ENCODE data around the gene RETREG1.
"Not testable (repeated sequence)": the region's sequence is repeated elsewhere in the genome, so short reads cannot be mapped to it uniquely, and the experiment has no call there.

RETREG1 gene

GRCh38 chr5:16615741-16616535 is 859 bp downstream of the RETREG1 start:
- DNase-seq = no peak

GRCh38 chr5:16612007-16612406 is 4.8 kb downstream of the RETREG1 start:
- no peak for DNase-seq

- not testable (repeated sequence) for DNase-seq
Measured at GRCh38 chr5:16610896-16611295, 5.9 kb downstream of the RETREG1 start.

GRCh38 chr5:16609412-16609811 is 7.4 kb downstream of the RETREG1 start:
- DNase-seq = no peak

GRCh38 chr5:16606628-16607027 is 10.2 kb downstream of the RETREG1 start:
- no peak for DNase-seq

- DNase-seq = no peak
Measured at GRCh38 chr5:16603701-16604100, 13.1 kb downstream of the RETREG1 start.

- DNase-seq = no peak
Measured at GRCh38 chr5:16603295-16603694, 13.5 kb downstream of the RETREG1 start.

GRCh38 chr5:16602182-16602581 is 14.6 kb downstream of the RETREG1 start:
- no peak for DNase-seq

- DNase-seq = no peak
Measured at GRCh38 chr5:16600946-16601345, 15.9 kb downstream of the RETREG1 start.

GRCh38 chr5:16600397-16600796 is 16.4 kb downstream of the RETREG1 start:
- DNase-seq = no peak

- DNase-seq = no peak
Measured at GRCh38 chr5:16597946-16598694, 18.7 kb downstream of the RETREG1 start.

GRCh38 chr5:16596581-16596940 is 20.2 kb downstream of the RETREG1 start:
- DNase-seq = no peak

- no peak for DNase-seq
Measured at GRCh38 chr5:16595881-16596580, 20.8 kb downstream of the RETREG1 start.

- no peak for DNase-seq
Measured at GRCh38 chr5:16593628-16594027, 23.2 kb downstream of the RETREG1 start.

- DNase-seq = no peak
Measured at GRCh38 chr5:16593013-16593412, 23.8 kb downstream of the RETREG1 start.

GRCh38 chr5:16592255-16592654 is 24.5 kb downstream of the RETREG1 start:
- DNase-seq = no peak

- DNase-seq = no peak
Measured at GRCh38 chr5:16590685-16591084, 26.1 kb downstream of the RETREG1 start.

GRCh38 chr5:16589658-16590057 is 27.1 kb downstream of the RETREG1 start:
- no peak for DNase-seq

GRCh38 chr5:16588434-16589214 is 28.2 kb downstream of the RETREG1 start:
- DNase-seq = no peak

- DNase-seq = no peak
Measured at GRCh38 chr5:16586556-16586955, 30.2 kb downstream of the RETREG1 start.

- no peak for DNase-seq
Measured at GRCh38 chr5:16585041-16585667, 31.6 kb downstream of the RETREG1 start.

- no peak for DNase-seq
Measured at GRCh38 chr5:16582081-16582480, 34.7 kb downstream of the RETREG1 start.
